Mesendoderm (in vitro differentiated cells): ENCODE data around the gene ASTN2.

Experiments
- DNase-seq: peaks from one replicate; pipeline ENCODE4 v3.0.0; 2013
- H2AK5ac ChIP-seq: 2 replicates; pipeline ENCODE4 v1.6.1; 2013; ENCODE audit warnings: low read length, inconsistent platforms
- H2BK120ac ChIP-seq: 2 replicates; pipeline ENCODE4 v1.6.1; 2013; ENCODE audit warnings: low read depth, mild to moderate bottlenecking, low read length, moderate library complexity, mixed read lengths
- H2BK15ac ChIP-seq: replicated peaks from 2 replicates; pipeline ENCODE4 v1.6.1; 2013; ENCODE audit warnings: low read depth, mild to moderate bottlenecking, moderate library complexity
- H2BK5ac ChIP-seq: 2 replicates; pipeline ENCODE4 v1.6.1; 2013; ENCODE audit warnings: low read length, inconsistent platforms
- H3K18ac ChIP-seq: 2 replicates; pipeline ENCODE4 v1.6.1; 2013; ENCODE audit warnings: mild to moderate bottlenecking, low read length, mixed read lengths
- H3K23ac ChIP-seq: one replicate; pipeline ENCODE4 v1.6.1; 2013; ENCODE audit warnings: low read length
- H3K27ac ChIP-seq: 2 replicates; pipeline ENCODE4 v1.5.1; 2013; ENCODE audit warnings: low read depth, mild to moderate bottlenecking, inconsistent platforms, low read length, moderate library complexity
- H3K27me3 ChIP-seq: 2 replicates; pipeline ENCODE4 v1.6.1; 2013; ENCODE audit warnings: low read length, control low read depth, mild to moderate bottlenecking, inconsistent platforms; ENCODE audit not compliant: insufficient read depth, poor library complexity
- H3K36me3 ChIP-seq: 2 replicates; pipeline ENCODE4 v1.6.1; 2013; ENCODE audit warnings: low read length, inconsistent platforms; ENCODE audit not compliant: control insufficient read depth, insufficient read depth
- H3K4ac ChIP-seq: one replicate; pipeline ENCODE4 v1.6.1; 2013; ENCODE audit warnings: low read depth, mild to moderate bottlenecking, low read length, moderate library complexity
- H3K4me1 ChIP-seq: 2 replicates; pipeline ENCODE4 v1.6.1; 2013; ENCODE audit warnings: low read depth, low read length, inconsistent platforms; ENCODE audit not compliant: control insufficient read depth
- H3K4me2 ChIP-seq: 2 replicates; pipeline ENCODE4 v1.6.1; 2013; ENCODE audit warnings: low read length
- H3K4me3 ChIP-seq: 2 replicates; pipeline ENCODE4 v1.5.1; 2013; ENCODE audit warnings: mild to moderate bottlenecking, low read length
- H3K56ac ChIP-seq: one replicate; pipeline ENCODE4 v1.6.1; 2013; ENCODE audit warnings: low read length
- H3K79me1 ChIP-seq: 2 replicates; pipeline ENCODE4 v1.6.1; 2013; ENCODE audit warnings: low read length, inconsistent platforms
- H3K79me2 ChIP-seq: 2 replicates; pipeline ENCODE4 v1.6.1; 2013; ENCODE audit warnings: mild to moderate bottlenecking, low read length; ENCODE audit not compliant: control insufficient read depth, insufficient read depth
- H3K9ac ChIP-seq: 2 replicates; pipeline ENCODE4 v1.6.1; 2013; ENCODE audit warnings: low read length, inconsistent platforms
- H4K5ac ChIP-seq: one replicate; pipeline ENCODE4 v1.6.1; 2013; ENCODE audit warnings: low read length
- H4K8ac ChIP-seq: one replicate; pipeline ENCODE4 v1.6.1; 2013; ENCODE audit warnings: low read depth, mild to moderate bottlenecking, control low read depth, low read length, moderate library complexity
- WGBS: extraction: QIAGEN DNeasy Blood & Tissue Kit; methylation state at CpG from one replicate; pipeline ENCODE4 v1.1.7; 2013; ENCODE audit warnings: low lambda C conversion rate, missing lambda C conversion rate; ENCODE audit not compliant: insufficient coverage; ENCODE audit errors: extremely low coverage; 5-methylcytosine and 5-hydroxymethylcytosine counted together

The ASTN2 gene

GRCh38 chr9:117233016-117233415 is 181.8 kb downstream of the ASTN2 start:
- no peak overlapping the region for H3K23ac ChIP-seq
- H3K4me1 ChIP-seq = no peaks in the 10 kb centered on the region
- no peak overlapping the region for H3K9ac ChIP-seq
- no peak overlapping the region for H3K56ac ChIP-seq
- no peak for DNase-seq
- H4K5ac ChIP-seq = no peak overlapping the region
- no peak overlapping the region for H3K4me3 ChIP-seq
- no peaks in the 10 kb centered on the region for H3K27me3 ChIP-seq
- H2BK5ac ChIP-seq = no peak overlapping the region
- H3K36me3 ChIP-seq = no peaks in the 10 kb centered on the region
- H3K18ac ChIP-seq = no peak overlapping the region
- H4K8ac ChIP-seq = no peak overlapping the region
- no peak overlapping the region for H3K4me2 ChIP-seq
- no CpG with 5 or more reads among the region's 4 CpGs for WGBS
- H2BK15ac ChIP-seq = no peak overlapping the region
- no peaks in the 10 kb centered on the region for H3K79me2 ChIP-seq
- H2BK120ac ChIP-seq = no peak overlapping the region
- H2AK5ac ChIP-seq = no peak overlapping the region
- H3K4ac ChIP-seq = no peak overlapping the region
- no peak overlapping the region for H3K27ac ChIP-seq
- no peaks in the 10 kb centered on the region for H3K79me1 ChIP-seq

GRCh38 chr9:117232281-117232680 is 182.6 kb downstream of the ASTN2 start:
- WGBS = no CpG with 5 or more reads among the region's 1 CpG
- Histone ChIP-seq H3K79me2 (no peaks in the 10 kb centered on the region), H4K8ac (no peak overlapping the region)

GRCh38 chr9:117231012-117231411 is 183.8 kb downstream of the ASTN2 start:
- H3K79me2 ChIP-seq = no peaks in the 10 kb centered on the region
- H3K36me3 ChIP-seq = no peaks in the 10 kb centered on the region
- no peak overlapping the region for H4K8ac ChIP-seq
- no peak overlapping the region for H3K4me2 ChIP-seq
- no peak overlapping the region for H2BK15ac ChIP-seq
- no peak for DNase-seq
- H3K18ac ChIP-seq = no peak overlapping the region
- H2BK120ac ChIP-seq = no peak overlapping the region
- no peak overlapping the region for H2AK5ac ChIP-seq
- H3K9ac ChIP-seq = no peak overlapping the region
- H3K4me3 ChIP-seq = no peak overlapping the region
- H3K79me1 ChIP-seq = no peaks in the 10 kb centered on the region
- WGBS = no CpG with 5 or more reads among the region's 1 CpG
- no peak overlapping the region for H2BK5ac ChIP-seq
- no peaks in the 10 kb centered on the region for H3K27me3 ChIP-seq
- H3K56ac ChIP-seq = no peak overlapping the region
- no peak overlapping the region for H3K23ac ChIP-seq
- no peak overlapping the region for H3K4ac ChIP-seq
- H4K5ac ChIP-seq = no peak overlapping the region
- no peaks in the 10 kb centered on the region for H3K4me1 ChIP-seq
- no peak overlapping the region for H3K27ac ChIP-seq

More at GRCh38 chr9:117232281-117232680, 182.6 kb downstream of the ASTN2 start:
- Histone ChIP-seq H3K4me2 (no peak overlapping the region), H2BK15ac (no peak overlapping the region), H3K4me3 (no peak overlapping the region), H2BK120ac (no peak overlapping the region), H3K36me3 (no peaks in the 10 kb centered on the region), H2BK5ac (no peak overlapping the region), H3K23ac (no peak overlapping the region), H2AK5ac (no peak overlapping the region), H3K27ac (no peak overlapping the region), H3K4me1 (no peaks in the 10 kb centered on the region), H3K18ac (no peak overlapping the region), H3K4ac (no peak overlapping the region), H3K56ac (no peak overlapping the region), H3K9ac (no peak overlapping the region), H3K79me1 (no peaks in the 10 kb centered on the region), H3K27me3 (no peaks in the 10 kb centered on the region), H4K5ac (no peak overlapping the region)
- no peak for DNase-seq

GRCh38 chr9:117224695-117225094 is 190.2 kb downstream of the ASTN2 start:
- Histone ChIP-seq H3K4ac (no peak overlapping the region), H2BK5ac (no peak overlapping the region), H3K4me1 (no peaks in the 10 kb centered on the region), H4K5ac (no peak overlapping the region), H3K4me3 (no peak overlapping the region), H3K9ac (no peak overlapping the region), H4K8ac (no peak overlapping the region), H3K56ac (peak overlapping the region; percentile 22), H3K18ac (no peak overlapping the region), H3K23ac (no peak overlapping the region), H3K27me3 (no peaks in the 10 kb centered on the region), H3K79me2 (no peaks in the 10 kb centered on the region), H2AK5ac (no peak overlapping the region), H3K36me3 (no peaks in the 10 kb centered on the region), H3K4me2 (no peak overlapping the region), H3K79me1 (no peaks in the 10 kb centered on the region), H2BK120ac (no peak overlapping the region), H3K27ac (no peak overlapping the region), H2BK15ac (no peak overlapping the region)
- WGBS = no CpG with 5 or more reads among the region's 4 CpGs
- peak; percentile 82 for DNase-seq

GRCh38 chr9:117218951-117219350 is 195.9 kb downstream of the ASTN2 start:
- Histone ChIP-seq H4K8ac (no peak overlapping the region), H3K4me3 (no peak overlapping the region), H3K9ac (no peak overlapping the region), H3K27me3 (no peaks in the 10 kb centered on the region), H3K18ac (no peak overlapping the region), H4K5ac (no peak overlapping the region), H2BK15ac (no peak overlapping the region), H3K4me2 (no peak overlapping the region), H3K4me1 (no peaks in the 10 kb centered on the region), H2AK5ac (no peak overlapping the region), H3K4ac (no peak overlapping the region), H3K56ac (no peak overlapping the region), H3K27ac (no peak overlapping the region), H2BK5ac (no peak overlapping the region), H2BK120ac (no peak overlapping the region), H3K79me2 (no peaks in the 10 kb centered on the region), H3K79me1 (no peaks in the 10 kb centered on the region), H3K36me3 (no peaks in the 10 kb centered on the region), H3K23ac (no peak overlapping the region)
- DNase-seq = no peak
- no CpG with 5 or more reads among the region's 3 CpGs for WGBS

- no peaks in the 10 kb centered on the region for H3K79me2 ChIP-seq
- no peak overlapping the region for H2BK120ac ChIP-seq
Observed at GRCh38 chr9:117214416-117214815, 200.4 kb downstream of the ASTN2 start.

More at GRCh38 chr9:117214416-117214815, 200.4 kb downstream of the ASTN2 start:
- no peaks in the 10 kb centered on the region for H3K79me1 ChIP-seq
- H3K18ac ChIP-seq = no peak overlapping the region
- H3K56ac ChIP-seq = no peak overlapping the region
- no peak overlapping the region for H3K27ac ChIP-seq
- H3K4me3 ChIP-seq = no peak overlapping the region
- no CpG with 5 or more reads among the region's 23 CpGs for WGBS
- H4K5ac ChIP-seq = no peak overlapping the region
- no peak overlapping the region for H3K9ac ChIP-seq
- no peaks in the 10 kb centered on the region for H3K4me1 ChIP-seq
- no peak overlapping the region for H3K23ac ChIP-seq
- H4K8ac ChIP-seq = no peak overlapping the region
- H3K36me3 ChIP-seq = no peaks in the 10 kb centered on the region
- no peak for DNase-seq
- no peaks in the 10 kb centered on the region for H3K27me3 ChIP-seq
- no peak overlapping the region for H3K4me2 ChIP-seq
- H2BK5ac ChIP-seq = no peak overlapping the region
- H2AK5ac ChIP-seq = no peak overlapping the region
- H2BK15ac ChIP-seq = no peak overlapping the region
- no peak overlapping the region for H3K4ac ChIP-seq
